ENCODE results near the gene ZFP36L2. TPM values are rescaled to one million over a fixed set of nuclear protein-coding genes. Genes with fewer than 3 reads are reported as not detected.

Gene ZFP36L2
- total RNA-seq, 2 donors from 2014 or later, result 123 to 148 TPM

DNA sequence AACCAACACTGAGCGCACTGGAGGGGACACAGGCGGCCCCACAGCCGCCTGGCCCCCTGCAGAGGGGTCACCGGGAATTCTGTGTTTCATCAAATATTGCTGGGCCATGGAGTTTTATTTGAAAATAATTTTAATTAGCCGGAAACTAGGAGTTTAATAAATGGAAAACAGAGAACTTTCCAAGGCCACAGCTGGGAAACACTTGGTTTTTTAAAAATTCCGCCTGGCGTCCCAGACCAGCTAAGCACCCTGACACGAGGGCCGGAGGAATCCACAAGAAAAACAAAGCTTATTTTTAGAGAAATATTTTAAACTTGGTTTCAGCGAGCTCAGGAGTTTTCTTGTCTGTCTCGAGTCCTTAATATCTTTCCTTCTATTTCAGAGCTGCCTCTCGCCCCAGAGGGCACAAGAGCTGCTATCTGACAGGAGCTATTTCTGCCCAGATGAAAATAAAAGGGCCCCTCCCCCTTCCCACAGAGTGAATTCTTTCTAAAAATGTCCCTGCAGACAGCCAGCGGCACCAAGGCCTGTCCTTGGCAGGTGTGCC, 8.2 kb downstream of the ZFP36L2 start:
- intact Hi-C loops (cut with DNase I), result loop anchor here in 1 of 2 donors (5.0 to 10.0 kb wide), 2 partner anchors 36 to 93 kb away; no protein-coding TSS in a partner anchor
- no peak for DNase-seq (ENCODE audit: low spot score)

DNA sequence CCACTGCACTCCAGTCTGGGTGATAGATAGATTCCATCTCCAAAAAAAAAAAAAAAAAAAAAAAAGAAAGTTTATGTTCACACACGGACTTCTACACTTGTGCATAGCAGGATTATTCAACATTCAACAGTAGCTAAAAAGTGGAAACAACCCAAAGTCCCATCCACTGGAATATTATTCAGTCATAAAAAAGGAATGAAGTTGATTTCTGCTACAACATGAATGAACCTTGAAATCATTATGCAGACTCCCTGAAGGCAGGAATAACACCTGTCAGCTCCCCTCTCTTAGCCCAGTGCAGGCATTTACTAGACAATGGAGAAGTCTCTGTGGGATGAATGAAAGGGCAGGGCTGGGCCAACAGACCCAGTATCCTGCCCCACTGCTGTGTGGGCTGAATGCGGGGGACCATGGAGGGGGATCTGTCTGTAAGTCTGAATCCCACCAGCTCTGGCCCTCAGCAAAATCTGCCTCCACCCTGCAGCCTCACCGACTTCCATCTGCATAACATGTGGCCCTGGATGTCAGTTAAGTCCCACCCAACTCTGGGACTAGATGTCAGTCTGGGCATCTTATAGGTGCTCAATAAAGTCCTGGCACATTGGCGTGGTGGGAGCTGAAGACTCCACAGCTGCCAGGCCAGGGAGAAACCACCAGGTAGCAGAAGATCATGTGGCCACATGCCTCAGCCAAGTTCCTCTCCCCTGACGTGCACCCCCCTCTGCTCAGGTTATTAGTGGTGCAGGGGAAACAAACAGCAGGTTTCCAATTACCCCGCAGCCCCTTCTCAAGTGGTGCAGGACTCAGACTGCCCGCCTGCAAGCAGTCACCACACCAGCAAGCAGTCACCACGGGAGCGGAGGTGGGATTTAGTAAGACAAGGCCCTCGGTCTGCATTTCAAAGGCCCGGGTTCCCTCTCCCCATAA, 8.9 kb downstream of the ZFP36L2 start:
- intact Hi-C loops (cut with DNase I), result loop anchor here in 1 of 2 donors (5.0 to 10.0 kb wide), 2 partner anchors 35 to 93 kb away; no protein-coding TSS in a partner anchor
- DNase-seq (ENCODE audit: low spot score), result no peak

DNA sequence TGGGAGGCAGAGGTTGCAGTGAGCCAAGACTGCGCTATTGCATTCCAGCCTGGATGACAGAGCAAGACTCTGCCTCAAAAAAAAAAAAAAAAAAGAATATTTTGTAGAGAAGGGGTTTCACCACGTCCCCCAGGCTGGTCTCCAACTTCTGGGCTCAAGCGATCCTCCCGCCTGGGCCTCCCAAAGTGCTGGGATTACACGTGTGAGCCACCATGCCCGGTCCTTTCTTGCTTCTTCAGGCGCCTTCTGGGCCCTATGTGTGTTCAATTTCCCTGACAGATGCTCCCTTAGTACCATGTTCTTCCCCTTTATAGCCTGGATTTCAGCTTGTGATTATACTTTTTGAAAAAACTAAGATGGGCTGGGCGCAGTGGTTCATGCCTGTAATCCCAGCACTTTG, 9.8 kb downstream of the ZFP36L2 start:
- DNase-seq (ENCODE audit: low spot score), result no peak
- intact Hi-C loops (cut with DNase I), result loop anchor here in 1 of 2 donors (5.0 to 10.0 kb wide), 2 partner anchors 34 to 92 kb away; no protein-coding TSS in a partner anchor

GRCh38 chr2:43215673-43216255, 10.6 kb downstream of the ZFP36L2 start:
- intact Hi-C loops (cut with DNase I), result loop anchor here in 1 of 2 donors (5.0 to 10.0 kb wide), 2 partner anchors 33 to 91 kb away; no protein-coding TSS in a partner anchor
- no peak for DNase-seq (ENCODE audit: low spot score)

DNA sequence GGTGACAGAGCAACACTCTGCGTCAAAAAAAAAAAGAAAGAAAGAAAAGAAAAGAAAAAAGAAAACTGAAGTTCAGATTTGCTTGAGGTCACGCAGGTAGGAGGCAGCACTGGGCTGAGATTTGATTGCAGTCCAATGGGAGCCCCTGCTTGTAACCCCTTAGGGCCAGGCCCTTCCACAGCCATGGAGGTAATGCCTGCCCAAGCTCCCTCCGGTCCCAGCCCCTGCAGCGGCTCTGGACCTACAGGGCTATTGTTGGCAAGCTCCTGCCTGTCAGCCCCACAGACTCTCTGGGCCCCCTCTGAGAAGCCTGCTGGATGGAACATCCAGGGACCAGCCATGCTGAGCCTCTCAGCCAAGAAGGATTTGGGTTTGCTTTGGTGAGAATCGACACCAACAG, 12.2 kb downstream of the ZFP36L2 start:
- no peak for DNase-seq (ENCODE audit: low spot score)
- intact Hi-C loops (cut with DNase I), result loop anchor here in 1 of 2 donors (10.0 kb wide), 1 partner anchor 89 kb away; no protein-coding TSS in a partner anchor

- no peak for DNase-seq (ENCODE audit: low spot score)
- intact Hi-C loops (cut with DNase I), result loop anchor here in 1 of 2 donors (10.0 kb wide), 1 partner anchor 88 kb away; no protein-coding TSS in a partner anchor
These were observed 13.5 kb downstream of the ZFP36L2 start for GRCh38 chr2:43212931-43213330.

DNA sequence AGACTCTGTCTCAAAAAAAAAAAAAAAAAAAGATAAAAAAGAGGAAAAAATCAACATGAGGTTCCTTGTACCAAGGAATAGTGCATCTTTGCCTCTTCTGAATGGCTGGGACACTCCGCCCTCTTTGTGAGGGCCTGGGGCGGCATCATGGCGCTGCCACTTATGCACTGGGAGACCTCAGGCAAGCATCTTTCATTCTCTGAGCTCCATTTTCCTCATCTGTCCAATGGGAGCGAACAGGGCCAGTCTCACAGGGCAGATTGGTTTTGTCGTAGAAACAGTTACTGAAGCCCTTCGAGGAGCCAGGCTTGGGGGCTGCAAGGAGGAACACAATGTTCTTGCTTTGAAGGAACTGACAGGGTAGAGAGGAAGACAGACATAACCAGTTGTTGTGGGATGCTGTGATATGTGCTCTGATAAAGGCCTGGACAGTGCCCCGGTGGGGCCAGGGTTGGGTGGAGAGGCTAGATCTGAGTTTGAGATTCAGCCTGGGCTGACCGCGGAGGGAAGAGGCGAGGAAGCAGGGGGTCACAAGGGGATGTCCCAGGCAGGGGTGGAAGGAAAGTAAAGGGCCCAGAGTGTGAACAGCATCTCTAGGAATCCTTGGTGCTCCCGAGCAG, 14.1 kb downstream of the ZFP36L2 start:
- intact Hi-C loops (cut with DNase I), result loop anchor here in 1 of 2 donors (10.0 kb wide), 1 partner anchor 88 kb away; no protein-coding TSS in a partner anchor
- DNase-seq (ENCODE audit: low spot score), result no peak

- intact Hi-C loops (cut with DNase I), result loop anchor here in 1 of 2 donors (10.0 kb wide), 1 partner anchor 86 kb away; no protein-coding TSS in a partner anchor
- no peak for DNase-seq (ENCODE audit: low spot score)
These were observed 15.7 kb downstream of the ZFP36L2 start for GRCh38 chr2:43210467-43211303.

- intact Hi-C loops (cut with DNase I), result loop anchor here in 1 of 2 donors (10.0 kb wide), 1 partner anchor 85 kb away; no protein-coding TSS in a partner anchor
- DNase-seq (ENCODE audit: low spot score), result no peak
These were observed 16.3 kb downstream of the ZFP36L2 start for GRCh38 chr2:43210125-43210466.

DNA sequence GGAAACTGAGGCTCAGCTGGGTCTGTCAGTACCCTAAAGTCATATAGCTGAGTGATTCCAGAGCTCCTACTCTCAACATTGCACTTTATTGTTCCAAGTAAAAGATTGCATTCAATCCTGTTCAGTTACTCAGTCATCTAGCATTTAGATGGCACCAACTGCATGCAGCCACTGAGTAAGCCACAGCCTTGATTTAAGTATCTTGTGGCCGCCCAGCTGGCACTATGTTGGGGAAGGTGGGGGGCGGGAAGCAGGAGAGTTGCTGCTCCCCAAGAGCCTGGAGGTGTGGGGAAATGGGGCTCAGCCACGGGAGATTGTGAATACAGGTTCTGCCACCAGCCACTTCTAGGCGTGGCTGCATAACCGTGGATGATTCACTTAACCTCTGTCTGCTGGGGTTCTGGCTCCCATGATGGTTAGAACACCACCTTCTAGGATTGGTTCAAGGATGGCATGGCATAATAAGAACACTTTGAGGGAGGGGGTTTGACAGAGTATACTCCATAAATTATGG, 17.1 kb downstream of the ZFP36L2 start:
- no peak for DNase-seq (ENCODE audit: low spot score)
- intact Hi-C loops (cut with DNase I), result no loop called here

- no peak for DNase-seq (ENCODE audit: low spot score)
- intact Hi-C loops (cut with DNase I), result no loop called here
These were observed 18.7 kb downstream of the ZFP36L2 start for GRCh38 chr2:43207553-43208300.

GRCh38 chr2:43206602-43207001, 19.8 kb downstream of the ZFP36L2 start:
- no peak for DNase-seq (ENCODE audit: low spot score)
- intact Hi-C loops (cut with DNase I), result no loop called here

DNA sequence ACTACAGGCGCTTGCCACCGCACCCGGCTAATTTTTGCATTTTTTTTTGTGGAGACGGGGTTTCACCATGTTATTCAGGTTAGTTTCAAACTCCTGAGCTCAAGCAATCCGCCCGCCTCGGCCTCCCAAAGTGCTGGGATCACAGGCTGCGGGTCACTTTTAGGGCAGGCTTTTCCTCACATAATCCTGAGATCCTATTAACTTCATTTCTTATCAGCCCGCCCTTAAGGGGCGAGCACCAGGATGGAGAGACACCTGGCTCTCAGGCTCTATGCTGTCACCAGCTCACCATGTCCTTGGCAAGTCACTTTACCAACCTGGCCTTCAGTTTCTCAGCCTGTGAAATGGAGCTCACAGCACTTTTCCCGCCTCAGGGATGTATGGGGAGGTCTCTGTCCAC, 23.0 kb downstream of the ZFP36L2 start:
- intact Hi-C loops (cut with DNase I), result no loop called here
- no peak for DNase-seq (ENCODE audit: low spot score)

DNA sequence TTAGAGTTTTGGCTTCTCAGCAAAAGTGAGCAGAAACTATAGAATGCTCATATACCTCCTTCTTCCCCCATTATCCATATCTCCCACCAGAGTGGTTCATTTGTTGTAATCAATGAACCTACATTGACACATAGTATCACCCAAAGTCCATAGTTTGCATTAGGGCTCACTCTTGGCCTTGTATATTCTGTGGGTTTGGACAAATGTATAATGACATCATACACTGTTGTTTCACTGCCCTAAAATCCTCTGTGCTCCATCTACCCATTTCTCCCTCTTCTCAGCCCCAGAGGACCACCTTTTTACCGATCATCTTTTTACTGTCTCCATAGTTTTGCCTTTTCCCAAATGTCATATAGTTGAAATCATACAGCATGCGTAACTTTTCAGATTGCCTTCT, 24.1 kb downstream of the ZFP36L2 start:
- intact Hi-C loops (cut with DNase I), result no loop called here
- DNase-seq (ENCODE audit: low spot score), result no peak

DNA sequence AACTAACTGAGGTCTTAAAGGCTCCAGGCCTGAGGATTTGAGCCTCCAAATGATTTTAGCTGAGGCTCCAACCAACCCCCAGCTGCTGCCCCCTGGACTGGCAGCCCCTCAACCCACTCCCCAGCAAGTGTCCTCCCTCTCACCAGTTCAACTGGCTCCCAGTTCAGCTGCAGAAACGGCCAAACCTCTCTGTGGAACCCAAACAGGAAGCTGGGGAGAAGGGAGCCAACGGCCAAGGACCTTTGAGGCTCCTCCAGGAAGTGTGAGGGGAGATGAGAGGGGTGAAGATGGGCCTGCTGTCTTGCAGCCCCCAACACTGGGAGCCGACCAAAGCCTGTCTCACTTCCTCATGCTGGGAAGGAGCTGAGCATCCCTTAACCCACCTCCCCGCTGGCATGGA, 24.9 kb downstream of the ZFP36L2 start:
- intact Hi-C loops (cut with DNase I), result no loop called here
- no peak for DNase-seq (ENCODE audit: low spot score)

DNA sequence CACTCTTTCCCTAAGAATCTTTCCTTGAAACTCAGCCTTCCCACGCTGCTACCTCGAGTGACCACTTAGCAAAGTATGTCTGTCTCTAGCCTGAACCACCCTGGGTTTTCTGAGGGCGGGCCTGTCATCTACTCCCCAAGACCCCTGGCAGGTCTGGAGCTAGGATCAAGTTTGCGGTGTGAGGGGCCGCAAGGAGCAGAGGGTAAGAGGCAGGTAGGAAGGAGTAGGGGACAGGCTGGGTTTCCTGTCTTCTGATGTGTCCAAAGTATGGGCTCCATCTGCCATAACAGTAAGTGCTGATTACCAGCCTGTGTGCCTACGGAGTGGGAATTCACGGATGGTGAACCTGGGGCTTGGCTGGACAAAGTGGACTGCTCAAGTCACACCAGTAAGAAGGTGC, 25.4 kb downstream of the ZFP36L2 start:
- intact Hi-C loops (cut with DNase I), result no loop called here
- DNase-seq (ENCODE audit: low spot score), result no peak
